NCI-H128 (cell line): ENCODE data around the gene SLC44A1.

Source experiments
- DNase-seq: peaks from one replicate; lab custom pipeline; 2025; ENCODE audit not compliant: unreplicated experiment; lab: John Stamatoyannopoulos, UW

Gene SLC44A1

DNA sequence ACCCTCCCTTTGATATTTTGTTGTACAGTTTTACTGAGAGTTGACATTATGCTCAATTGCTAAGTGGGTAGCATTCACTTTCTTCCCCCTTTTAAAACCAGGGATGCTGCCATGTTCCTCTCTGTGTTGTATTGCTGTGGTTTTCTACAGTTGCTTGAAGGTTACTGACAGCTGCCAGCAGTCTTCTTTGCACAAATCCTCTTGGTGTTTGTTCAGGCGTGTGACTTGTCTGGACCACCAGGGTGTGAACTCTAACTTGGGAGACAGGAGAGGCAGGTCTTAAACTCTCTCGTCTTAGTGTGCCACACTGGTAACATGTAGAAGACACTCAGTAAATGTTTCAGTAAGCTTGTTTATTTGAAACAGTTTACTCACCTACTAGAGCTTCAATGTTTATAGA is 25.1 kb downstream of the SLC44A1 start:
- no peak for DNase-seq

DNA sequence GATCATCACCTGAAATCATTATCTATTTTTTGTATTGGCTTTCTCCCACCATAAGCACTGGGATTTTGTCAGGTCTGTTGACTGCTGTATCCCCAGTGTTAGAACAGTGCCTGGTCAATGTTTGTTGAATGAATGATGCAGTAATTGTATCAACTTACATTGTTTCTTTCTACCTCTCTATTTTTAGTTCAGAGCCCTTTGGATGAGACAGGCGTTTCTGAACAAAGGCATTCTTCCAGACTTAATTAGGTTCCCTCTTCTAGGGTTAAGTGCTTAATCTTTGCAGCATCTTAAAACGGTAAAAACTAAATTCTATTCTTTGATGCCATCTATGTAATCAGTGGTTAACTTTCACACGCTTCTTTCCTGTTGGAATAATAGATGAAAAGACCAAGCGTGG is 26.3 kb downstream of the SLC44A1 start:
- DNase-seq, result no peak

DNA sequence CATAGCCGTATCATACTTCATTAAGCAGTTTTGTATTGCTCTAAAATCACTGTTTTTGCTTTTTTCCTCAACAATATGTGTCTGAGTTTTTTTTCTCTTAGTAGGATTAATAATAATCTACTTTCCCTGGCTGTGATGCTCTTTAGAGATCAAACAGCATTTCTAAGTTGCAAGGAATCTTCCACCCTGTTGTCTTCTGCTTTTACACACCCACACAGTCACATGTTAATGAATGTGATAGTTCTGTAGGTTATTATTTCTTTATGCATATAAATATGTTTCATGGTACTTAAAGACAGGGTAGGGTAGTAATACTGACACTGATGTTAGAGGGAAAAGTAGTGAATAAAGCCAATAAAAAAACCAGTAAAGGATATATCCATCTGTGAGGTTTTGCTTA is 29.3 kb downstream of the SLC44A1 start:
- DNase-seq, result no peak

DNA sequence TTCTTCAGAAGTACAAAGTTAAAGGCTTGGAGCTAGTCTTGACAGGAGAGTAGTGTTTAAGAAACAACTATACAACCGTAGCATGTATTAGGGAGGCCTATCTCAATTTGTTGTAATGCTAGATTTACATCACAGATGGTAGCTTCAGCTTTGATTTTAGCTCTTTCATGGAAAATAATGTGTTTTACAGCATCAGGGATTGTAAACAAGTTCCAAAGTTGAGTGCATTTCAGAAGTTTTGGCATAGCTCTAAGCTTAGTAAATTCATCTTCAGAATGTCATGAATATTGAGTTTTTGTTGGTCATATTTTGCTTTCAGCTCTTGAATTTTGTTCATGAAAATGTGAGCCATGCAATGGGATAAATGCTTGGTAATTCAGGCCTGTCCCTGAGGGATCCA is 30.7 kb downstream of the SLC44A1 start:
- DNase-seq, result no peak

DNA sequence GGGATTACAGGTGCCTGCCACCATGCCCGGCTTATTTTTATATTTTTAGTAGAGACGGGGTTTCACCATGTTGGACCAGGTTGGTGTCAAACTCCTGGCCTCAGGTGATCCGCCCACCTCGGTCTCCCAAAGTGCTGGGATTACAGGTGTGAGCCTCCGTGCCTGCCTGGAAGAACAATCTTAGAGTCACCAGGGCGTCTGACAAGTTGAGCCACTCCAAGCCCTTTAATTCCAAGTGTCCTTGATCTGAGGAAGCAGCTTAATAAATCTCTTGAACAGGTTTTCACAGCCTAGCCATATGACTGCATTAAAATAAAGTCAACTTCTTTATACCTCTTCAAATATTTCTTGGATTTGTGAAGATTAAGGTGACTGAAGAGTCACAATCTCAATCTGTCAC is 31.5 kb downstream of the SLC44A1 start:
- no peak for DNase-seq

DNA sequence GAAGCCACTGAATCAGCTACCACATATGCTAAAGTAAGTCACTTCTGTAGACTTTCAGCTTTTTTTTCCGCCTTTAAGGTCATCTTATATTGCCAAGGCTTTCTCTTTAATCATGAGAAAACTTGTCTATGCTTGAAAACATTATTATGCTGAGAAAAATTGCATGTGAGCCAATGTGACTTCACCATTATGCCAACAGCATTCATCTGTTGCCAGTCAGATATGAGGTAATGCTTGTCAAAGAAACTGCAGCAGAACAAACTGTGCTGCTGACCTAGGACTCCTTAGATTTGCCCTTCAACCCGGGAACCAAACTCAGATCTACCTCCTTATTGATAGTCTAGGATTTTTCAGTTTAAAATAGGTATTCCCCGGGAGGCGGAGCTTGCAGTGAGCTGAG is 34.3 kb downstream of the SLC44A1 start:
- DNase-seq, result no peak

DNA sequence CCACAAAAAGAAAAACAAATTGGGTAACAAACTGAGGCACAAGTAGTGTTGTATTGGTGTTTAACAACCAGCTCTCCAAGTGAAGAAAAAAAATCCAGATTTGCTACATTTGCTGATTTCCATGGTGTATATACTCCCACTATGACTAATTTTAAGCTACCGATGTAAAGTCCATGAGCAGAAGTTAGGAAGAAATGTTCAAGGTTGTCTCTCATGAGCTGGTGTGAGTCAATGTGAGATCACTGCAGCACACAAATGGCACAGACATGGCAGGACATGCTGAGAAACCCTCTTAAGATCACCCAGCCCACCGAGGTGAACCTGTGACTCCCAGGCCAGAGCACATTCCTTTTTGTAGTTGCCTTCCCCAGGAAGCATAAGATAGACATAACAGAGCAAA is 36.2 kb downstream of the SLC44A1 start:
- no peak for DNase-seq

DNA sequence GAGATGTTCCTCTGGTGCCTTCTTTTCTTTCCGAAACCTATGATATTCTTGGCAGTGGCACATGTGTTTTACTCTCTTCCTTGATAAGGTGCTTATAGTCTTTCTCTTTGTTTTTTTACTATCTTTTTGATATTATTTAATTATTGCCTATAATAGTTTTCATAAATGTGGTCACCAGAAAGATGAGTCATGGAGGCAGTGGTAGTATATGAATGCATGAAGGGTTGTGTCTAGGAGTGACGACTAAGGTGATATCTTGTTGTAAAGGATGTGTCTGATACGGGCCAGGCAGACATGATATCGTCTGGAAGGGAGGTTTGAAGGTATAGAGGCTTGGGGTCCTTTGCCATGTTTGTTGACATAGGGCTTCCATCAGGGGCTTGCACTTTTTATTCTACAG is 36.8 kb downstream of the SLC44A1 start:
- no peak for DNase-seq

DNA sequence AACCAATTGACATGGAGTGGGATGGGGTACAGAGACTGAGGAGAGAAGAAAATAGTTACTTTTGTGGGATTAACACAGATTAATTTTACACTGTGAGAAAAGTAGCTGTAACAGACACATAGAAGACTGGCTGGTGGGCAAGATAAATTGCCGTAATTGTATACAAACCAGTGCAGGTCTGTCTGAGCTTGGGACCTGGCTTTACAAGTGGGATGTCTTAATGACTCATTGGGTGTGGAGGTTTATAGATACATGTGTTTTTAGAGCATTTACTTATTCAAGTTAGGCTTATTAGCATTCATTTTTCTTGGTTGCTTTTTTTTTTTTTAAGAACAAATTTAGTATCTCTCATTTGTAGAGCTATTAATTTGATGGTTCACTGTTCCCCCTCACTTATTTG is 37.5 kb downstream of the SLC44A1 start:
- no peak for DNase-seq

DNA sequence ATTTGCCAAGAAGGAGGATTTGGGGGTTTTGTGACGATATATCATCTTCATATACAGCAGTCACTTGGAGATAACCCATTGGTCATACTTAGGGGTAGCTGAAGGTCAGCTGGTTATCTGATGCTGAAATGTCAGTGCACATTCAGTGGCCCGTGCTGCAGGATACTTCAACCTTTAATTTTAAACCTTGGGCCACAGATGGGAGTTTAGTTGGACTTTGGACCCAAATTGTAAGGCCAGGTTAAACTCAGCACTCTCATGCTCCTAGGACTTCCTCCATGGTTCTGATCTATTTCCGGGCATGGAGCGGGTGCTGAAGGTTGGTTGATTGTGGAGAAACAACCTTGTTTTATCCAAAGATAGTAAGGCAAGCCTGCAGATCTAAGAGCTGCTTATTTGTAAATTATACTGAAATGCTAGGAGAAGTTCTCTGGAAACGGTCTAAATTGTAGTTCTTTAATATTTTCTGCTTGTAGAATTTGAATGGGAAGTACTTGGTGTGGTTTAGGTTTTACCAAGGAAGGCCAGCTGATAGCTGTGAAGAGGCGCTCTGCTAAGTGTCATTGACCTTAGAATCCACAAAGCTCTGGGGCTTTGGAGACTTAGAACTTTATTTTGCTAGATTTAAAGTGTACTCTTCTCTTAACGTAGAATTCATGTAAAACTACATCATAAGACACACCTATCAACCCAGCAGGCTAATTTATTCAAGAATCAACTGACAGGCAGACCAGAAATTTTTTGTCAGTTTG is 38.6 kb downstream of the SLC44A1 start:
- no peak for DNase-seq

DNA sequence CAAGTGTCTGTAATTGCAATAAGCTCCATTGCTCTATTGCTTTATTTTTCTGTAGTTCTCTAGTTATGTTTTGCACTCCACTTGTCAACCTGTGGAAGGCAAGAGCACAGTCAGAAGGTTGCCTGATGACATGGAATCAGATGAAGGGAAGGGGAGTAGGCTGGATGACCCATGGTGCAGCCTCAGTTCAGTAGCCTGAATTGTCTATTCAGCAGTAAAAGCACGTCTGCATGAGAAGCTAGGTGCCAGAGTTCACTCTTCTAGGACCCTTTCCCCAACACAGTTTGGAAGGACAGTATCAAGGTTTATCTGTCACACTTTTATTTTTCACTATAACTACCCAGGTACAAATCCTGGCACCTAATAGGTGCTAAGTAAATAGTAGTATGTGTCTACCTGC is 39.3 kb downstream of the SLC44A1 start:
- no peak for DNase-seq

DNA sequence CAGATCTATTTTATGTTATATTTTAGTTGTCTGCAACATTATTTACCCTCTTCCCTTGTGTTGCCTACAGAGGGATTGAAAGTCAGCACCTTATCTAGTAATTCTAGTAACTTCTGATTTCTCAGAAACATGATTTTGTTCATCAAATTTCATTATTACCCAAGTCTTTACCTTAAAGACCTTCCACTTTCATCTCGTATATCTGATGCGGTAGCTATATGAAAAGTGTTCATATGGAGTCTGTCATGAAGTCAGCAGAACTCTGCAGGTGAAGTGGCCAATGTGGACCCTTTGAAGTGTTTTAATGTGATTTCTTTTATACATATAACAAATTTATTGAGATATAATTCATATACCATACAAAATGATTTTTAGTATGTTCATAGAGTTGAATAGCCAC is 40.0 kb downstream of the SLC44A1 start:
- no peak for DNase-seq

DNA sequence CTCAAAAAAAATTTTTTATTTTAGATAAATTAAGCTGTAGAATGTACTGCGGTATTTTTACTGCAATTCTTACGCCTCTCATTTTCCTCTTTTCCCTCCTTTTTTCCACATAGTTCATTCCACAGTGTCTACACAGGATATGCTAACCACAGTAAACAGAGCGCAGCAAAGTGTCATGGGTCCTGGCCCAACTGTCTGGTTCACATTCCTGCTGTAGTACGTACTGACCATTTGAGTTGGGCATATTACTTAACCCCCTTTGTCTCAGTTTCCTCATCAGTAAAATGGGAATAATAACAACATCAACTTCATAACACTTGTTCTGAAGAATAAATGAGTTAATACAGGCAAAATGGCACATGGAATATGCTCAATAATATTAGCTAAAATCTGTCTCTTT is 41.6 kb downstream of the SLC44A1 start:
- no peak for DNase-seq

DNA sequence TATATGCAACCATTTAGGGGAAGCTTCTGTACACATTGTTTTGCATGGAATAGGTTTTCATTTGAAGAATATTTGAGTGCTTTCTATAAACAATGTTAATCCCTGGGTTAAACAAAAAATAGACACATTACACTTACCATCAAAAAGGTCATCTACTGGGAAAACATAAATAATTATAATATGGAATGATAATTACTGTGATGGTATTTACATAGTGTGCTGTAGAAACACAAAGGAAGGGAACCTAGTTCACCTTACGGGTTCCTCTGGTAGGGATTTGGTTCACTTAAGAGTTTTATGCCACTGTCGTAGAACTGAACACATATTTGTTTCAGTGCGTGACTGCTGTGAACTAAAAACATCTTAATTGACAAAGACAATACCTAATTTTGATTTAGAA is 44.9 kb downstream of the SLC44A1 start:
- no peak for DNase-seq

DNA sequence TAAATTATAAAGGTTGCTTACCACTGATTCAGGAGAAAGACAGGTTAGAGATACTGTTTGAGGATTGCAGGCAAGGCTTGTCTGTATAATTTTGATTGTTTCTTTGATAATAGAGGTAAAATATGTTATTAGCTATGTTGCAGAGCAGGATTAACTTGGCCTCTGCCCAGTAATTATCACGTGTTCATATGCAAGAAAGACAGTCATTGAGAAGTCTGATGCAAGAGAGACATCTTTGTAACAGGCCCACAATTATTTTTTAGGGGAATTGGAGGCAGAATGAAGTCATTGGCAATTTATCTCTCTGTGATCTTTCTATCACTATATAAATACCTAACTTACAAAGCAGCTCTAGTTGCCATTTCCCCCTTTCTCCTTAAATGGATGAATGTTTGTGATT is 46.0 kb downstream of the SLC44A1 start:
- no peak for DNase-seq

DNA sequence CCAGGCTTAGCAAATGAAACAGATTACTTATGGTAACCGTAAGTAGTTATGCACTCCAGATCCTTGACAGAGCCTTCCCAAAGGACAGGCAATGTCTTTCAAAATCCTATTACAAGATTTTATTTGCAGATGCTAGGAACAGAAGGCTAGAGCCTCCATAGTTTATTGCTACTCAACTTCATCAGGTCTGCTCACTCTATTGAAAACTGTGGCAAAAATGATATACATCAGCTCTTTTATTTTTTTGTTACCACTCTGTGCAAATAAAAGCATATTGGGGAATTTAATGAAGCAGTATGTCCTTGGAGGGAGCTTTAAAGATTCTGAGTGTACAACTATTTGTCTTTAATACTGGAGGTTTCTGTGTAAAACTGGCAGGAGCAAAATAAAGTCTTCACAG is 46.5 kb downstream of the SLC44A1 start:
- no peak for DNase-seq

DNA sequence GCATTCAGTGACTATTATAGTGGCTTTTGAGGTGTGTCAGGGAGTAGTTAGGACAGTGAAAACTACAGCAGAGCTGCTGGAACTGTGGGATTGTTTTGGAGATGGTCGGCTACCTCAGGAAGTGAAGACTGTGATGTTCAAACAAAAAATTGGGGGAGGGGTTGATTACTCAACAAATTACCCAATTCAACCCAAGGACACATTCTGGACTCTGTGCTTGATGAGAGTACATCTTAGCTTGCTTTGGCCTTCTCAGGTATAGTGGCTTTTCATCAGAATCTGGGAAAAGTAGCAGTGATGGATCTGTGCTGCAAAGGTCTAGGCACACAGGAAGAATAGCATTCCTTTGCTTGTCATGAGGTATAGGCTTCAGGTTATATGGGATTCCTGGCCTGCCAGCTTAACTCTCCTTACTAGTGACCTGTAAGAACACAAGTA is 47.0 kb downstream of the SLC44A1 start:
- DNase-seq, result no peak

DNA sequence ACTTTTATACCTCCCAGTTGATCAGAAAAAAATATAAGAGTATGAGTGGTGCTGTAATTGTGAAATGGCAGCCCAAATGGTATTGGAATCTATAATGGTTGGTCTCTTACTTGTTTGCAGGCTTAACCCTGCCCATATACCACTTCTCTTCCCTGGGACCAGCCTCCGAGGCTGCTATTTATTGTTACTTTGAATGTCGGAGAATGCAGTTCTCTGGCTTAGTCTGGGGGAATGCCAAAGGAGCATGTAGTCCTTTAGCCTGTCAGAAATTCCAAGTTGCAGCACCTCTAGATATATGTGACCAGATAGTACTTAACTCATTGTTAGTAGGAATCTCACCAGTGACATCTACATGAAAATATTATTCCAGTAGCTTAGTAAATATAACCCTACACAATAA is 47.5 kb downstream of the SLC44A1 start:
- DNase-seq, result no peak

DNA sequence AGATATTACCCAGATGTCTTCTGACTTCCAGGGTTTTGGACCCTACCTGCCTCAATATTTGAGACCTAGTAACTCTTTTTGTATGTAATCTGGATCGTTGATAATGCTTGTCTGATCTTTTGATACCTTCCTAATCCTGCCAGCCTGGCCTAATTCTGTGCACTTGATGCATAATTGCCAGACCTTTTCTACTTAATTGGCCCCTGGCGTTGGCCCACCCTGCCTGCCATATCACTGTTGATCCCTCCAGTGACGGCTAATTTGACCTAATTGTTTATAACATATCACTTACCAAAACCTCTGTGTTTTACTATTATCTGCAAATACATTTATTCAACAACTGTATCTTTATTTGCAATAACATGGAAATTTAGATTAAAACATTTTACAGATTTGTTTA is 49.0 kb downstream of the SLC44A1 start:
- no peak for DNase-seq

DNA sequence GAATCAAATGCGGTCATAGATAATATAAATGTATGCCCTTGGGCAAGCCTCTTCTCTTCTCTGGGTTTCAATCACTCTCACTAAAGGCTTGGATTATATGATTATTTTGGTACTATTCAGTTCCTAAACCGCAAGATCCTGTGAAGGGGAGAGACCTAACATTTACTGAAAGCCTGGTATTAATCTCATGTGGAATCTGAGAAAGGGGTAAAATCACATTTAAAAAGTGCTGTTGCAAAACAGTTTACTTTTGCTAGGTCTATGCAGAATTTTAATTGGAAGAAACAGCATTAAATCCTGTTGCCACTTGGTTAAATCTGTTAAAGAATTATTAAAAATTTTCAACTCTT is 50.7 kb downstream of the SLC44A1 start:
- DNase-seq, result no peak

DNA sequence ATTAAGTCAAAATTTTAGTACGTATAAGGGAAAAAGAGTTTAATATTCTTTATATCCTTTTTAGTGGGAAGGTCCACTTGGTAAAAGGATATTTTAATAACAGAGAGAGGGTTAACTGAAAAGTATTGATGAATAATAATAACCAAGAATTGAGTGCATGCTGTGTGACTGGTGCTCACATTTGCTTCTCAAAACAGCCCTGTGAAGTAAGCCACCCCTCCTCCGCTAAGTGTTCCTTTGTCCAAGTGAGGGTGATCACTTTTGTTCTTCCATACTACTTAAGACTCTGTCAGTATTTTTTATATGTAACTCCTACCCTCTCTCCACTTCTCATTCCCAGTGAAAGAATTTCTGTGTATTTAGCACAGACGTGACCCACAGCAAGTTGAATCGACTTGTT is 51.5 kb downstream of the SLC44A1 start:
- DNase-seq, result no peak

DNA sequence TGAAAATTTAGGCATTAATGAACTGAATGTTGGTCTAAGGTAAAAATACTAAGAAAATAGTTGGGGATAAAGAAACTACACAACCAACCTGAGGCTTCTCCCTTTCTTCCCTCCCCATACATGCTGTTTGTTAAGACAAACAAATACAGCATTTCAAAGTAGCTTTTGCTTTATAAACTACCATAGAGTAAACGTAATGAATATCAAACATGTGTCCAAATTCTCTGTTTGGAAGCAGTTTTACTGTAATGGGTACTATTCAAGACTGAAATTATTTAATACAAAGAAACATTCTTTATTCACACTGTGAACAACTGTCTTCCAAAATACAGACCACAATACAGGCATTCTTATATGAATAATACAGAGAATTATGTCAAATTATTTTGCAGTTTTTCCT is 52.0 kb downstream of the SLC44A1 start:
- DNase-seq, result no peak

DNA sequence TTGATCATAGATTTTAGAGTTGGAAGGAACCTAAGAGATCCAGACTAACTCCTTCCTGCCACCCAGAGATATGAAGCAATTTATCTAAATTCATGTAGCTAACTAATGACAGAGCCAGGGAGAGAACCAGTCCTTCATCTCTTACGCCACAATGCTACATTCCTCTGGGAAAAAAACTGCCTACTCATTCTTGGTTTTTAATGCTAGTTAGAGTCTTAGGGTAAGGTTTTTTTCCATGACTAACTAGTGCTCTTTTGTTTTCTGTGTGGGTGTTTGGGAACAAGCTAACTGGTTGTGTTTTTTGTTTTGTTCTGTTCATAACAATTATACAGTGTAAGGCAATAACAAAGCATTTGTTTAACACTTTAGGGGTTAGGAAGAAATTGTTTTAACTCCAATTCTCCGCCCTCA is 52.4 kb downstream of the SLC44A1 start:
- DNase-seq, result no peak
